Trophoblast cell (in vitro differentiated cells and primary cell): ENCODE measurements around the gene DOCK2.

Experiments used
- DNase-seq, 2 donors: peaks; one replicate each; pipeline ENCODE4 v3.0.0-alpha.2; 2016
- H2AFZ ChIP-seq: 2 replicates; pipeline ENCODE4 v1.6.1; 2013; ENCODE audit warnings: low read length, moderate library complexity, mild to moderate bottlenecking; ENCODE audit not compliant: insufficient read depth, poor library complexity
- H2AK5ac ChIP-seq: 2 replicates; pipeline ENCODE4 v1.6.1; 2013; ENCODE audit warnings: mild to moderate bottlenecking, low read length
- H2BK120ac ChIP-seq: 2 replicates; pipeline ENCODE4 v1.6.1; 2013; ENCODE audit warnings: low read length, mild to moderate bottlenecking, moderate library complexity; ENCODE audit not compliant: insufficient read depth, poor library complexity
- H2BK12ac ChIP-seq: 2 replicates; pipeline ENCODE4 v1.6.1; 2013; ENCODE audit warnings: mild to moderate bottlenecking, low read length, moderate library complexity
- H2BK5ac ChIP-seq: 2 replicates; pipeline ENCODE4 v1.6.1; 2013; ENCODE audit warnings: low read length, low read depth, moderate library complexity, mild to moderate bottlenecking; ENCODE audit not compliant: poor library complexity
- H3K14ac ChIP-seq: 2 replicates; pipeline ENCODE4 v1.6.1; 2013; ENCODE audit warnings: mild to moderate bottlenecking, low read length
- H3K18ac ChIP-seq: 2 replicates; pipeline ENCODE4 v1.6.1; 2013; ENCODE audit warnings: mild to moderate bottlenecking, low read length
- H3K23ac ChIP-seq: 2 replicates; pipeline ENCODE4 v1.6.1; 2013; ENCODE audit warnings: low read length
- H3K27ac ChIP-seq: 2 replicates; pipeline ENCODE4 v1.5.1; 2013; ENCODE audit warnings: low read depth, mild to moderate bottlenecking, inconsistent platforms, low read length, moderate library complexity
- H3K27me3 ChIP-seq: 2 replicates; pipeline ENCODE4 v1.6.1; 2013; ENCODE audit warnings: inconsistent platforms, mild to moderate bottlenecking, low read length, moderate library complexity; ENCODE audit not compliant: insufficient read depth
- H3K36me3 ChIP-seq, 2 experiments: 1 replicate in 1 of 2; 2 replicates in 1 of 2; pipeline ENCODE4 v1.6.1; 2013; ENCODE audit warnings: low read length in 2 of 2, mild to moderate bottlenecking in 2 of 2, moderate library complexity in 1 of 2; ENCODE audit not compliant: insufficient read depth in 2 of 2, control insufficient read depth in 1 of 2
- H3K4ac ChIP-seq: 2 replicates; pipeline ENCODE4 v1.6.1; 2013; ENCODE audit warnings: low read depth, mild to moderate bottlenecking, low read length, moderate library complexity
- H3K4me1 ChIP-seq, 2 experiments: 1 replicate in 1 of 2; 2 replicates in 1 of 2; pipeline ENCODE4 v1.6.1; 2013; ENCODE audit warnings: low read length in 2 of 2, mild to moderate bottlenecking in 2 of 2, moderate library complexity in 1 of 2; ENCODE audit not compliant: insufficient read depth in 2 of 2, control insufficient read depth in 1 of 2
- H3K4me2 ChIP-seq: 2 replicates; pipeline ENCODE4 v1.6.1; 2013; ENCODE audit warnings: inconsistent platforms, mild to moderate bottlenecking, low read length, moderate library complexity
- H3K4me3 ChIP-seq: 2 replicates; pipeline ENCODE4 v1.5.1; 2013; ENCODE audit warnings: mild to moderate bottlenecking, low read depth, low read length, inconsistent platforms
- H3K79me1 ChIP-seq: one replicate; pipeline ENCODE4 v1.6.1; 2013; ENCODE audit warnings: low read length
- H3K79me2 ChIP-seq: 2 replicates; pipeline ENCODE4 v1.6.1; 2013; ENCODE audit warnings: low read length, mild to moderate bottlenecking; ENCODE audit not compliant: control insufficient read depth, insufficient read depth, poor library complexity
- H3K9ac ChIP-seq: 2 replicates; pipeline ENCODE4 v1.6.1; 2013; ENCODE audit warnings: mild to moderate bottlenecking, low read length
- H3K9me3 ChIP-seq: 2 replicates; pipeline ENCODE4 v1.6.1; 2013; ENCODE audit warnings: low read depth, mild to moderate bottlenecking, control low read depth, inconsistent platforms, low read length; ENCODE audit not compliant: insufficient read depth
- H4K12ac ChIP-seq: 2 replicates; pipeline ENCODE4 v1.6.1; 2013; ENCODE audit warnings: low read depth, mild to moderate bottlenecking, low read length, moderate library complexity
- H4K8ac ChIP-seq: 2 replicates; pipeline ENCODE4 v1.6.1; 2013; ENCODE audit warnings: low read depth, mild to moderate bottlenecking, low read length, moderate library complexity
- H4K91ac ChIP-seq: one replicate; pipeline ENCODE4 v1.6.1; 2013; ENCODE audit warnings: low read depth, mild to moderate bottlenecking, low read length, moderate library complexity
- WGBS: extraction: QIAGEN DNeasy Blood & Tissue Kit; methylation state at CpG from one replicate; pipeline ENCODE4 v1.1.7; 2013; ENCODE audit warnings: missing lambda C conversion rate; ENCODE audit not compliant: insufficient read length, insufficient coverage; ENCODE audit errors: extremely low coverage; 5-methylcytosine and 5-hydroxymethylcytosine counted together

Gene DOCK2

GRCh38 chr5:169798438-169798837, 161.4 kb downstream of the DOCK2 start:
- Histone ChIP-seq H3K79me1 (no peaks in the 10 kb centered on the region), H3K9ac (no peak overlapping the region), H3K18ac (no peak overlapping the region), H2AFZ (no peak overlapping the region), H3K27ac (no peak overlapping the region), H3K27me3 (no peaks in the 10 kb centered on the region), H3K79me2 (no peaks in the 10 kb centered on the region), H3K4me1 (no peaks in the 10 kb centered on the region), H3K4me2 (no peak overlapping the region), H3K4ac (no peak overlapping the region), H2BK12ac (no peak overlapping the region), H4K8ac (no peak overlapping the region), H2BK120ac (no peak overlapping the region), H3K23ac (no peak overlapping the region), H2AK5ac (no peak overlapping the region), H4K12ac (no peak overlapping the region), H2BK5ac (no peak overlapping the region), H3K14ac (no peak overlapping the region), H3K4me3 (no peak overlapping the region), H4K91ac (no peak overlapping the region), H3K9me3 (peaks cover 1% of the 10 kb centered on the region), H3K36me3 (no peaks in the 10 kb centered on the region)
- DNase-seq = peak in 1 of 2 donors; percentile 48
- WGBS = no CpG with 5 or more reads among the region's 2 CpGs

- no CpG with 5 or more reads among the region's 4 CpGs for WGBS
Measured at GRCh38 chr5:169798906-169799660, 162.0 kb downstream of the DOCK2 start.

GRCh38 chr5:169801324-169801777, 164.3 kb downstream of the DOCK2 start:
- no peaks in the 10 kb centered on the region for H3K27me3 ChIP-seq
- H2AK5ac ChIP-seq = no peak overlapping the region
- H2AFZ ChIP-seq = no peak overlapping the region
- H3K9ac ChIP-seq = no peak overlapping the region
- no peak overlapping the region for H3K23ac ChIP-seq
- H3K4me3 ChIP-seq = no peak overlapping the region
- H4K12ac ChIP-seq = no peak overlapping the region
- no peak overlapping the region for H3K14ac ChIP-seq
- no peak overlapping the region for H3K27ac ChIP-seq
- H3K4me2 ChIP-seq = no peak overlapping the region
- H3K9me3 ChIP-seq = peaks cover 1% of the 10 kb centered on the region
- H3K36me3 ChIP-seq = no peaks in the 10 kb centered on the region
- H2BK5ac ChIP-seq = no peak overlapping the region
- no peak overlapping the region for H2BK120ac ChIP-seq
- H3K4me1 ChIP-seq = no peaks in the 10 kb centered on the region
- H3K4ac ChIP-seq = no peak overlapping the region
- no peaks in the 10 kb centered on the region for H3K79me1 ChIP-seq
- no CpG with 5 or more reads among the region's 6 CpGs for WGBS
- peak; percentile 69 to 84 for DNase-seq
- H2BK12ac ChIP-seq = no peak overlapping the region
- no peaks in the 10 kb centered on the region for H3K79me2 ChIP-seq
- H3K18ac ChIP-seq = no peak overlapping the region
- no peak overlapping the region for H4K91ac ChIP-seq
- H4K8ac ChIP-seq = no peak overlapping the region

More at GRCh38 chr5:169798906-169799660, 162.0 kb downstream of the DOCK2 start:
- H3K9me3 ChIP-seq = peaks cover 1% of the 10 kb centered on the region
- H3K4me3 ChIP-seq = no peak overlapping the region
- H2AFZ ChIP-seq = no peak overlapping the region
- no peaks in the 10 kb centered on the region for H3K4me1 ChIP-seq
- no peaks in the 10 kb centered on the region for H3K27me3 ChIP-seq
- no peaks in the 10 kb centered on the region for H3K79me2 ChIP-seq
- H3K9ac ChIP-seq = no peak overlapping the region
- no peak overlapping the region for H3K27ac ChIP-seq
- no peak overlapping the region for H3K23ac ChIP-seq
- H3K4me2 ChIP-seq = no peak overlapping the region
- no peak overlapping the region for H4K91ac ChIP-seq
- H2BK120ac ChIP-seq = no peak overlapping the region
- H2BK5ac ChIP-seq = no peak overlapping the region
- no peak overlapping the region for H4K8ac ChIP-seq
- no peaks in the 10 kb centered on the region for H3K79me1 ChIP-seq
- peak; percentile 67 to 86 for DNase-seq
- no peak overlapping the region for H2BK12ac ChIP-seq
- no peak overlapping the region for H3K18ac ChIP-seq
- H2AK5ac ChIP-seq = no peak overlapping the region
- no peak overlapping the region for H4K12ac ChIP-seq
- H3K36me3 ChIP-seq = no peaks in the 10 kb centered on the region
- H3K4ac ChIP-seq = no peak overlapping the region
- H3K14ac ChIP-seq = no peak overlapping the region

DNA sequence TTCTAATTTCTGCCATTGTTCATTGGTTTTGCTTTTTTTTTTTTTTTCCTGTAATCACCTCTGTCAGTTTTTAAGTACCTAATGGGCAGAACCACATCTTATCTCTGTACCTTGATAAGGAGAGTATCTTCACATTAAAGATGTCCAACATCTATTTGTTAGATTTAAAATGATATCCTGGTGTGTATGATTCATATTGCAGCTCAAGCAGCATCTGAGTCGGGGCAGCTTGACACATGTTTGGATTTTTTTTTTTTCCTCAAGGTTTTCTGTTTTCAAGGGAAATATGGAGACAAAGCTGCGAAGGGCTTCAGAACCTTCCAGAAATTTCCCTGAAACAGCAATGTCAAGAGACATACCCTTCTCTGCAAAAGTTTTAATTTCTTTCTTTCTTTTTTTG, 164.7 kb downstream of the DOCK2 start:
- Histone ChIP-seq H3K4me2 (no peak overlapping the region), H3K18ac (no peak overlapping the region), H3K79me1 (no peaks in the 10 kb centered on the region), H3K4ac (no peak overlapping the region), H2BK120ac (no peak overlapping the region), H4K91ac (no peak overlapping the region), H3K27ac (no peak overlapping the region), H3K27me3 (no peaks in the 10 kb centered on the region), H2AFZ (no peak overlapping the region), H2BK12ac (no peak overlapping the region), H2BK5ac (no peak overlapping the region), H3K4me1 (no peaks in the 10 kb centered on the region), H3K14ac (no peak overlapping the region), H3K79me2 (no peaks in the 10 kb centered on the region), H3K4me3 (no peak overlapping the region), H3K23ac (no peak overlapping the region), H4K8ac (no peak overlapping the region), H3K9me3 (peaks cover 1% of the 10 kb centered on the region), H4K12ac (no peak overlapping the region), H2AK5ac (no peak overlapping the region), H3K36me3 (no peaks in the 10 kb centered on the region), H3K9ac (no peak overlapping the region)
- DNase-seq = no peak
- no CpG with 5 or more reads among the region's 2 CpGs for whole genome bisulfite sequencing
